Ishikawa (cell line): ENCODE results near the gene CPD.

Experiments
- CEBPB ChIP-seq: IDR thresholded peaks from 2 replicates; pipeline ENCODE4 v1.6.1; 2012
- CREB1 ChIP-seq: IDR thresholded peaks from 2 replicates; pipeline ENCODE4 v1.6.1; 2012; ENCODE audit warnings: low read depth
- EGR1 ChIP-seq: IDR thresholded peaks from 2 replicates; pipeline ENCODE4 v1.6.1; 2012
- EP300 ChIP-seq: IDR thresholded peaks from 2 replicates; pipeline ENCODE4 v1.6.1; 2012; ENCODE audit warnings: borderline replicate concordance
- FOXM1 ChIP-seq: IDR thresholded peaks from 2 replicates; pipeline ENCODE4 v1.6.1; 2012; ENCODE audit warnings: low read depth, borderline replicate concordance
- MAX ChIP-seq: IDR thresholded peaks from 2 replicates; pipeline ENCODE4 v1.6.1; 2012
- NFIC ChIP-seq: IDR thresholded peaks from 2 replicates; pipeline ENCODE4 v1.6.1; 2012
- RAD21 ChIP-seq: IDR thresholded peaks from 2 replicates; pipeline ENCODE4 v1.6.1; 2012; ENCODE audit warnings: low read depth
- REST ChIP-seq: IDR thresholded peaks from 2 replicates; pipeline ENCODE4 v1.6.1; 2012; ENCODE audit warnings: low read depth, mild to moderate bottlenecking
- TAF1 ChIP-seq: IDR thresholded peaks from 2 replicates; pipeline ENCODE4 v1.6.1; 2012; ENCODE audit warnings: low read depth, mild to moderate bottlenecking
- TCF12 ChIP-seq: IDR thresholded peaks from 2 replicates; pipeline ENCODE4 v1.6.1; 2012; ENCODE audit warnings: low read depth
- TEAD4 ChIP-seq: IDR thresholded peaks from 2 replicates; pipeline ENCODE4 v1.6.1; 2012
- USF1 ChIP-seq: IDR thresholded peaks from 2 replicates; pipeline ENCODE4 v1.6.1; 2012
- YY1 ChIP-seq: IDR thresholded peaks from 2 replicates; pipeline ENCODE4 v1.6.1; 2012; ENCODE audit warnings: low read depth
- ZBTB7A ChIP-seq: IDR thresholded peaks from 2 replicates; pipeline ENCODE4 v1.6.1; 2012; ENCODE audit warnings: low read depth

CPD gene

GRCh38 chr17:30345527-30346075 lies 33.1 kb upstream of the CPD start:
- TF ChIP-seq YY1, result no peak
- TF ChIP-seq CEBPB, result no peak
- no peak for TF ChIP-seq TEAD4
- no peak for TF ChIP-seq EP300
- TF ChIP-seq MAX, result no peak
- TF ChIP-seq USF1, result no peak
- TF ChIP-seq RAD21, result no peak
- no peak for TF ChIP-seq ZBTB7A
- TF ChIP-seq TCF12, result no peak
- no peak for TF ChIP-seq CREB1
- TF ChIP-seq TAF1, result no peak
- TF ChIP-seq EGR1, result no peak
- no peak for TF ChIP-seq NFIC

- TF ChIP-seq RAD21 (no peak), CREB1 (no peak), EGR1 (no peak), CEBPB (no peak), FOXM1 (no peak), TAF1 (no peak), TCF12 (no peak)
Observed at GRCh38 chr17:30346221-30346795, 32.4 kb upstream of the CPD start.

GRCh38 chr17:30347488-30347887 lies 31.2 kb upstream of the CPD start:
- TF ChIP-seq CEBPB (no peak), USF1 (no peak), FOXM1 (no peak), NFIC (no peak), CREB1 (no peak), TAF1 (no peak), EGR1 (no peak), MAX (no peak), REST (no peak), EP300 (no peak), ZBTB7A (no peak), YY1 (no peak), RAD21 (no peak), TEAD4 (no peak), TCF12 (no peak)

- TF ChIP-seq NFIC (no peak), EP300 (no peak), USF1 (no peak), TAF1 (no peak), REST (no peak), EGR1 (no peak), CREB1 (no peak), ZBTB7A (no peak), MAX (no peak), CEBPB (no peak), RAD21 (no peak), TEAD4 (no peak), TCF12 (no peak), FOXM1 (no peak), YY1 (no peak)
Observed at GRCh38 chr17:30349252-30349651, 29.5 kb upstream of the CPD start.

- TF ChIP-seq MAX (no peak), FOXM1 (no peak), RAD21 (no peak), TEAD4 (no peak), ZBTB7A (no peak), NFIC (no peak), EGR1 (no peak), REST (no peak), TCF12 (no peak), EP300 (no peak), CEBPB (no peak), USF1 (no peak), TAF1 (no peak), YY1 (no peak), CREB1 (no peak)
Observed at GRCh38 chr17:30351735-30352134, 27.0 kb upstream of the CPD start.
